Mucosa of rectum (tissue), 2 donors: ENCODE measurements around the gene OR56A3.
"Not testable (repeated sequence)": the region's sequence is repeated elsewhere in the genome, so short reads cannot be mapped to it uniquely, and the experiment has no call there.

Experiments used
- H3K27ac ChIP-seq, 2 donors: one replicate each; pipeline ENCODE4 v1.7.0; 2013; ENCODE audit warnings: inconsistent platforms in 2 of 2, low read depth in 2 of 2, low read length in 2 of 2
- H3K27me3 ChIP-seq, 2 donors: one replicate each; pipeline ENCODE4 v1.7.0; 2013; ENCODE audit warnings: low read length in 2 of 2; ENCODE audit not compliant: control insufficient read depth in 2 of 2, insufficient read depth in 2 of 2
- H3K36me3 ChIP-seq, 2 donors: one replicate each; pipeline ENCODE4 v1.7.0; 2013; ENCODE audit warnings: low read length in 2 of 2; ENCODE audit not compliant: control insufficient read depth in 2 of 2, insufficient read depth in 2 of 2
- H3K4me1 ChIP-seq, 2 donors: one replicate each; pipeline ENCODE4 v1.7.0; 2013; ENCODE audit warnings: low read length in 2 of 2, mild to moderate bottlenecking in 1 of 2; ENCODE audit not compliant: control insufficient read depth in 2 of 2, insufficient read depth in 2 of 2
- H3K4me3 ChIP-seq, 2 donors: one replicate each; pipeline ENCODE4 v1.7.0; 2013; ENCODE audit warnings: low read length in 2 of 2
- H3K9ac ChIP-seq, 2 donors: one replicate each; pipeline ENCODE4 v1.7.0; 2013; ENCODE audit warnings: low read length in 2 of 2, low read depth in 1 of 2, mild to moderate bottlenecking in 1 of 2
- H3K9me3 ChIP-seq, 2 donors: one replicate each; pipeline ENCODE4 v1.7.0; 2013; ENCODE audit warnings: low read length in 2 of 2; ENCODE audit not compliant: control insufficient read depth in 2 of 2
- donor health status: healthy.
- donor health status: Normal muscosa, but diverticular disease.

Gene OR56A3

GRCh38 chr11:5930614-5931013 is 11.4 kb upstream of the OR56A3 start:
- Histone ChIP-seq H3K27ac (no peak overlapping the region), H3K9ac (no peak overlapping the region), H3K36me3 (no peaks in the 10 kb centered on the region), H3K27me3 (no peaks in the 10 kb centered on the region), H3K9me3 (peaks cover 0 to 1% of the 10 kb centered on the region in 2 donors), H3K4me1 (no peaks in the 10 kb centered on the region), H3K4me3 (no peak overlapping the region)

DNA sequence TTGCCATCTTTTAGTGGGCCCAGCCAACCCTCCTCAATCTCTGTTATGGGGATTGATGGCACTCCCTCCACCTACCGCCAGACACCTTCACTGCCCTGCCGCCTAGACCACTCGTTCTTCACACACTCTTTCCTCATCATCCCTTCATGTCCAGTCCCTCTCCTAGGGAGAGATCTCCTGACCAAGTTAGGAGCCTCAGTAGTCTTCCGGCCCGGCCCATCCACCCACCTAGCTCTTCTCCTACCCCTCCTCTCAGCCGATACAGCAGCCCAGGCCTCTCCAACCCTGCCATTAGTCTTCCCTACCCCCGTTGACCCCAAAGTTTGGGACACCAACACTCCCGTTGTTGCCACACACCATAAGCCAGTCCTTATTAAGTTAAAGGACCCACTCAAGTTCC is 11.0 kb upstream of the OR56A3 start:
- Histone ChIP-seq H3K9ac (no peak overlapping the region), H3K4me3 (no peak overlapping the region), H3K36me3 (no peaks in the 10 kb centered on the region), H3K9me3 (peaks cover 0 to 1% of the 10 kb centered on the region in 2 donors), H3K4me1 (no peaks in the 10 kb centered on the region), H3K27me3 (no peaks in the 10 kb centered on the region), H3K27ac (no peak overlapping the region)

- Histone ChIP-seq H3K9ac (no peak overlapping the region), H3K4me1 (no peaks in the 10 kb centered on the region), H3K27ac (no peak overlapping the region)
Observed at GRCh38 chr11:5932671-5933070, 9.4 kb upstream of the OR56A3 start.

GRCh38 chr11:5933116-5933515 is 8.9 kb upstream of the OR56A3 start:
- no peaks in the 10 kb centered on the region for H3K36me3 ChIP-seq
- H3K4me1 ChIP-seq = no peaks in the 10 kb centered on the region
- no peak overlapping the region for H3K4me3 ChIP-seq
- H3K27me3 ChIP-seq = no peaks in the 10 kb centered on the region
- no peak overlapping the region for H3K27ac ChIP-seq
- H3K9ac ChIP-seq = no peak overlapping the region
- H3K9me3 ChIP-seq = no peaks in the 10 kb centered on the region

More at GRCh38 chr11:5932671-5933070, 9.4 kb upstream of the OR56A3 start:
- Histone ChIP-seq H3K4me3 (no peak overlapping the region), H3K27me3 (no peaks in the 10 kb centered on the region), H3K36me3 (no peaks in the 10 kb centered on the region), H3K9me3 (no peaks in the 10 kb centered on the region)

GRCh38 chr11:5937868-5938602 is 4.0 kb upstream of the OR56A3 start:
- Histone ChIP-seq H3K9me3 (no peaks in the 10 kb centered on the region), H3K4me3 (no peak overlapping the region), H3K27me3 (no peaks in the 10 kb centered on the region), H3K9ac (no peak overlapping the region), H3K27ac (no peak overlapping the region), H3K36me3 (no peaks in the 10 kb centered on the region), H3K4me1 (no peaks in the 10 kb centered on the region)

- no peak overlapping the region for H3K27ac ChIP-seq
- no peaks in the 10 kb centered on the region for H3K27me3 ChIP-seq
- H3K4me3 ChIP-seq = no peak overlapping the region
- no peaks in the 10 kb centered on the region for H3K9me3 ChIP-seq
- no peaks in the 10 kb centered on the region for H3K36me3 ChIP-seq
- H3K4me1 ChIP-seq = no peaks in the 10 kb centered on the region
- H3K9ac ChIP-seq = no peak overlapping the region
Observed at GRCh38 chr11:5938603-5938965, 3.5 kb upstream of the OR56A3 start.

DNA sequence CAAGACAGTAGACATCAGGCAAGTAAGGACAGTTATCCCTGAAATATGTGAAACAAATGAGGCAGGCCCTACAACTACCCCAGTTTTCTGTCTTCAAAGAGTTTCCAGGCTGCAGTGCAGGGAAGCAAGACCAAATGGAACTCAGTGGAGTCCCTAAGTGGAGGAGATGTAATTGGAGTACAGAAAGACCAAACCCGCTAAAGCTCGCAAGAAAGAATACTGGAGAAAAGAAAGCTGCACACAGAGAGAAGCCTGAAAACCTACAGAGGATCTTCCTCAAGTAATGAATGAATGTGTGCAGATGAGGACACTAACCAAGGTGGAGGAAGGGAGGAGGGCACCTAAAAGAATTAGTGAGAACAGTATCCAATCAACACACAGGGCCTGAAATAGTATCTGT is 1.3 kb upstream of the OR56A3 start:
- Histone ChIP-seq H3K9ac (no peak overlapping the region), H3K36me3 (no peaks in the 10 kb centered on the region), H3K27me3 (no peaks in the 10 kb centered on the region), H3K4me3 (no peak overlapping the region), H3K9me3 (no peaks in the 10 kb centered on the region), H3K27ac (no peak overlapping the region), H3K4me1 (no peaks in the 10 kb centered on the region)

DNA sequence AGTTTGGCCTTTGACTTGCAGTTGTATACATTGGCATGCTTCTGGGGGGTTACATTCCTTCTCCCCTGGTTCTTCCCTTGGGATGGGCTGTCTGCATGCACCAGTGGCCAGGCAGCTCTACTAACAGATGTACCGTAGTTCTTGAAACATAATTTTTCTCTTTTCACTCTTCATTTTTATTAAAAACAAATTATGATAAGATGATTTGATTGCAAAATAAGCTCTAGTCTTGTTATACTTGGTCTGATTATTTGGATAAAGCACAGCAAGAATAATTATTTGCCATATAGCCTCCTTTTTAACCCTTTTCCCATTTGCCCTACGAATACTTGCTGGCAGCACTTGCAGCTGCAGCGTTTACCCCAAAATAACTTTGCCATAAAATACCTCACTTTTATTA is 13.5 kb downstream of the OR56A3 start:
- no peaks in the 10 kb centered on the region for H3K4me1 ChIP-seq
- no peak overlapping the region for H3K9ac ChIP-seq
- H3K36me3 ChIP-seq = no peaks in the 10 kb centered on the region
- H3K4me3 ChIP-seq = no peak overlapping the region
- H3K27ac ChIP-seq = no peak overlapping the region
- H3K27me3 ChIP-seq = no peaks in the 10 kb centered on the region
- no peaks in the 10 kb centered on the region for H3K9me3 ChIP-seq

- H3K27me3 ChIP-seq, H3K4me3 ChIP-seq, H3K9ac ChIP-seq, H3K9me3 ChIP-seq, H3K4me1 ChIP-seq, H3K36me3 ChIP-seq, H3K27ac ChIP-seq: not testable (repeated sequence)
Observed at GRCh38 chr11:5960704-5961320, 18.8 kb downstream of the OR56A3 start.

GRCh38 chr11:5966958-5967357 is 24.9 kb downstream of the OR56A3 start:
- Histone ChIP-seq H3K4me1 (no peaks in the 10 kb centered on the region), H3K27me3 (no peaks in the 10 kb centered on the region), H3K4me3 (no peak overlapping the region), H3K27ac (no peak overlapping the region), H3K36me3 (no peaks in the 10 kb centered on the region), H3K9ac (no peak overlapping the region), H3K9me3 (no peaks in the 10 kb centered on the region)
